ENCODE results near the gene B4GALNT2. TPM values are rescaled to one million over a fixed set of nuclear protein-coding genes. Genes with fewer than 3 reads are reported as not detected.

Gene B4GALNT2
- total RNA-seq, 3 donors from 2014 or later = 23.6 to 138 (median 31.7) TPM

GRCh38 chr17:49197346-49197998, 64.9 kb downstream of the B4GALNT2 start:
- no peak for ATAC-seq
- Histone ChIP-seq H3K9me3 (no peaks in the 10 kb centered on the region), H3K36me3 (ENCODE audit: low read depth) (no peaks in the 10 kb centered on the region), H3K4me1 (ENCODE audit: low read depth) (no peaks in the 10 kb centered on the region), H3K4me3 (no peak overlapping the region)
- DNase-seq = no peak
- intact Hi-C loops (cut with DNase I, micrococcal nuclease) = no loop called here
- TF ChIP-seq CTCF (IDR thresholded peaks at IDR 0.05) = no peak

- DNase-seq (no peak), ATAC-seq (no peak)
- no peaks in the 10 kb centered on the region for H3K4me1 ChIP-seq (ENCODE audit: low read depth)
- intact Hi-C loops (cut with DNase I, micrococcal nuclease) = no loop called here
- no peak overlapping the region for H3K4me3 ChIP-seq
- TF ChIP-seq CTCF (IDR thresholded peaks at IDR 0.05) = no peak
- H3K36me3 ChIP-seq (ENCODE audit: low read depth) = no peaks in the 10 kb centered on the region
- no peaks in the 10 kb centered on the region for H3K9me3 ChIP-seq
These were observed 65.6 kb downstream of the B4GALNT2 start for GRCh38 chr17:49198211-49198610.

- intact Hi-C loops (cut with DNase I, micrococcal nuclease) = no loop called here
- TF ChIP-seq CTCF (IDR thresholded peaks at IDR 0.05) = no peak
- no peak for DNase-seq
- ATAC-seq = no peak
- Histone ChIP-seq H3K4me1 (ENCODE audit: low read depth) (no peaks in the 10 kb centered on the region), H3K36me3 (ENCODE audit: low read depth) (no peaks in the 10 kb centered on the region), H3K9me3 (no peaks in the 10 kb centered on the region), H3K4me3 (no peak overlapping the region)
These were observed 68.0 kb downstream of the B4GALNT2 start for GRCh38 chr17:49200423-49201083.

- TF ChIP-seq CTCF (IDR thresholded peaks at IDR 0.05) = no peak
- Histone ChIP-seq H3K9me3 (no peaks in the 10 kb centered on the region), H3K4me1 (ENCODE audit: low read depth) (no peaks in the 10 kb centered on the region), H3K36me3 (ENCODE audit: low read depth) (no peaks in the 10 kb centered on the region), H3K4me3 (no peak overlapping the region)
- intact Hi-C loops (cut with DNase I, micrococcal nuclease) = no loop called here
- no peak for ATAC-seq
- DNase-seq = no peak
These were observed 68.9 kb downstream of the B4GALNT2 start for GRCh38 chr17:49201481-49201927.

GRCh38 chr17:49203796-49204195, 71.2 kb downstream of the B4GALNT2 start:
- no peaks in the 10 kb centered on the region for H3K4me1 ChIP-seq (ENCODE audit: low read depth)
- no peaks in the 10 kb centered on the region for H3K36me3 ChIP-seq (ENCODE audit: low read depth)
- no peak overlapping the region for H3K4me3 ChIP-seq
- TF ChIP-seq CTCF (IDR thresholded peaks at IDR 0.05) = no peak
- ATAC-seq (no peak), DNase-seq (no peak)
- H3K9me3 ChIP-seq = no peaks in the 10 kb centered on the region
- intact Hi-C loops (cut with DNase I, micrococcal nuclease) = no loop called here

Data from mucosa of descending colon (tissue), 3 donors.